NCI-H187 treated with DMSO at 0.1 percent for 48 hours (cell line): Measurements from ENCODE around the gene ZNF469.

ENCODE experiments used
- DNase-seq: peaks from one replicate; lab custom pipeline; 2025; lab: John Stamatoyannopoulos, UW

The ZNF469 gene

DNA sequence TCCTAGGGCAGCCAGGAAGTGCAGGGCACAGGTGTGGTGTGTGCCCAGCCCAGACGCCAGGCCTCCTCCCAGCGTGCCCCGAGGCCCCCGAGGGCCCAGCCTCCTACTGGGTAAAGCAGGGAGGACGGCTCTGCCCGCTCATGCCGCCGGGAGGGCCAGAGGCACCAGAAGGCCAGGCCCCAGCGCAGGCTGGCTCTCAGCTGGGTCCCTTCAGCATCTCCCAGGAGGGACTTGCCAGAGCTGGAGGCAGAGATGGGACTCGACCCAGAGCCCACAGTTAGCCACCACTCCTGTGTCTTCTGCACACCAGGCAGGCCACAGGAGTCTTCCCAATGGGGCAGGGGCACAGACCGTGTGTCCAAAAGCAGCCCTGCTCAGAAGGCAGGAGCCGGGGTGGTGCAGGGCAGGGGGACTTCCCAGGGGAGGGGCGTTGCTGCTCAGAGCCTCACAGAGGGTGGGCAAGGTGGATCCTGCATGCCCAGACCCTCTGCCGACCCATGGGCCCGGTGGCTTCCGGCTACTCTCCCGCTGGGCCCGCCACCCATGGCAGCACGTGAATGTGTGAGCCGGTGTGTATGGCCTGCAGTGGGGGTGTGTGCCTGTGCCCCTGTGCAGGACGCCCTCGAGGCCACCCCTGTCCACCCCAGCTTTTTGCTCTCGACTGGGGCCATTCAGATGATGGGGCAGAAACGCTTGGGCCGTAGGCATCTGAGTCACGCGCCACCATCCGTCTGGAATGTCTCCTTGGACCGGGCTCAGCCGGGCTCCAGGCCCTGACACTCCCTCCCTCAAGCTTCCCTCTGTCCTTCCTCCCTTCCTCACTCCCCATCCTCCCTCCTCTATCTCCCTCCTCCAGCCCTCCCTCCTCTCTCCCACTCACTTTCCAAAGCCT lies 5.7 kb upstream of the ZNF469 start:
- no peak for DNase-seq

DNA sequence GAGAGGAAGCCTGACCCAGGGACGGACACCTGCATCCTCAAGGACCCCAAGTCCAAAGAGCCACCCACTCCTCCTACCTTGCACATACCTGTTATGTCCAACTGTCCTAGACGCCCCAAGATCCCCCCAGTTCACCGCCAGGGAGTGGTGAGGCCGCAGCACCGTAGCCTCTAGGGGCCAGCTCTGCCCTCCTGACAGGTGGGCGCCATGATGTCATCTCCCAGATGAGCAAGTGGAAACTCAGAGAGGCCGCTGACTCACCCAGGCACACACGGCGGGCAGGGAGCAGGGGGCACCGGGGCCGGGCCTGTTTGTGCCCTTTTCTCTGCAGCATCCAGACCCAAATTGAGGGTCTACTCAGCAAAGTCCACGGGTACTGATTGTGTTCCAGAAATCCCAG lies 4.8 kb upstream of the ZNF469 start:
- no peak for DNase-seq

DNA sequence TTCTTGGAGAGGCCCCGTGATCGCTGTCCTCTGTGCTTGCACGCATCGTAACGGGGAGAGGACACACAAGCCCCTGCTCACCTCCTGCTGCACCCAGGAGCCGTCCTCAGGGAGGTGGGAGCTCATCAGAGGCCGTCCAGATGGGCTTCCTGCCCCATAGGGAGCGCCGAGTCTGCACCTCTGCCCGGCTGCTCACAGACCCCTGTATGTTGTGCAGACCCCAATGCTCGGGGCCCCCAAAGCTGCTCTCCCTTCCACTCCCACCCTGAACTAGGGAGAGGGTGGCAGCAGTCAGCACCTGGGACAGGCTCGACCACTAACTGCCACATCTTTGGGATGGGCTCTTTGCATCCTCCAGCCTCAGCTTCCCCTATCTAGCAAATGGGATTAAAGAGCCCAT lies 4.4 kb upstream of the ZNF469 start:
- no peak for DNase-seq

DNA sequence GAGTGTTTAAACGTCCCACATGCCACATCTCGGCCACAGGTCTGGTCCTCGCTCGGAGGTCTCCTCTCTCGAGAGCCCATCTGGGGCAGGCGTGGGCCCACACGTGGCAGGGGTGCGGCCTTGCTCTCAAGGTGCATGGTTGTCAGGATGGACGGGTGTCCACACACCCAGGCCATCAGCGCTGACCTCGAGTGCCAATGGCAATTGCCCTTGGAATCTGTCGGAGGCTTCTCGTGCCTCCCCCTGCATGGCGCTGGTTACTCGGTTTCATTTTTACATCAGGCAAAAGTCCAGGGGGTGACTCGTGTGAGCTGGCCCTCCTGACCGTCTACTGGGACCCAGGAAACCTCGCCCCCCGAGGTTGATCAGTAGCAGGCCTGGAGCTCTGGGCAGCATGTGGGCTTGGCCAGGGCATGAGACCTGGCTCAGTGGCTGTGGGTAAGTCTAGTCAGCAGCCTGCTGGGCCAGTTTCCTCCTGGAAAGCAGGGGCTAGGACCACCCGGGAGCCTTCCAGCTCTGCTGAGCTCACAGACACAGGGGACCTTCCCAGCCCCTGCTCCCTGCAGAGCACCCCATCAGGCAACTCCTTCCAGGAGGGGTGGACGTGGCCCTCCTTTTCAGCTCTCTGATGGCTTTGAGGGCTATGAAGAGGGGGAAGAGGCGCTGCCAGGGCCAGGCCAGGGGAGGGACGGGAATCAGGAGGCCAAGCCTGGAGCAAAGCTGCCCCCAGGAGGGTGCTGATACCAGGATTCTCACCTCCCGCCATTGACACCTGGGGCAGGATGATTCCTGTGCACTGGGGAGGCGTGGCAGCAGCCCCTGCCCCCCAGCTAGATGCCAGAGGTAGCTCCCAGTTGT lies 3.7 kb upstream of the ZNF469 start:
- no peak for DNase-seq

DNA sequence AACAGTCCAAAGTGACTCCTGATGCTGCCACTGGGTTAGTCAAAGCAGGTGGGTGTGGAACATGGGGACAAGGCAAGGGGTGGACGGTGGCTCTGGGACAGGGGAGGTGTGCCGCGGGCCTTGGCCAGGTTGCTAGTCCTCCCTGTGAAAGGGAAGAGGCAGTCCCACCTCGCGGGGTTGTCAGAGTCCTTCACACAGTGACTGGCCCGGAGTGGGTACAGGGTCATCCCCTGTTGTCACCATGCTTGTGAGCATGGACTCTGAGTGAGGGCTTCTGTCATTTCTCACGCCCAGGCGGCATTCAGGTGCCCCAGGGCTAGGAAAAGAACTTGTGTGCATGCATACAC lies 3.1 kb upstream of the ZNF469 start:
- no peak for DNase-seq

DNA sequence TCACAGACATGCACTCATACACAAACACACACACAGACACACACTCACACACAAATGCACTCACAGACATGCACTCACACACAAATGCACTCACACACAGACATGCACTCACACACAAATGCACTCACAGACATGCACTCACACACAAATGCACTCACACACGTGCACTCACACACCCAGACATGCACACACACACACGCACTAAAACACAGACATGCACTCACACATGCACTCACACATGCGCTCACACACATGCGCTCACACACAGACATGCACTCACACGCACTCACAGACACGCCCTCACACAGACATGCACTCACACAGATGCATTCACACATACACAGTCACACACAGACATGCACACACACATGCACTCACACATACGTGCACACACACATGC lies 2.7 kb upstream of the ZNF469 start:
- DNase-seq: no peak

DNA sequence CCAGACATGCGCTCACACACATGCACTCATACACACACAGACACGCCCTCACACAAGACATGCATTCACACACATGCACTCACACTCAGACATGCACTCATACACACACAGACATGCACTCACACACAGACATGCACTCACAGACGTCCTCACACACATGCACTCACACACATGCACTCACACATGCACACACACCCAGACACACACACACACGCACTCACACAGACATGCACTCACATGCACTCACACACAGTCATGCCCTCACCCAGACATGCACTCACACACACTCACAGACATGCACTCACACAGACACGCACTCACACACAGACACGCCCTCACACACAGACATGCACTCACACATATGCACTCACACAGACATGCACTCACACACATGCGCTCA lies 2.1 kb upstream of the ZNF469 start:
- DNase-seq: no peak

DNA sequence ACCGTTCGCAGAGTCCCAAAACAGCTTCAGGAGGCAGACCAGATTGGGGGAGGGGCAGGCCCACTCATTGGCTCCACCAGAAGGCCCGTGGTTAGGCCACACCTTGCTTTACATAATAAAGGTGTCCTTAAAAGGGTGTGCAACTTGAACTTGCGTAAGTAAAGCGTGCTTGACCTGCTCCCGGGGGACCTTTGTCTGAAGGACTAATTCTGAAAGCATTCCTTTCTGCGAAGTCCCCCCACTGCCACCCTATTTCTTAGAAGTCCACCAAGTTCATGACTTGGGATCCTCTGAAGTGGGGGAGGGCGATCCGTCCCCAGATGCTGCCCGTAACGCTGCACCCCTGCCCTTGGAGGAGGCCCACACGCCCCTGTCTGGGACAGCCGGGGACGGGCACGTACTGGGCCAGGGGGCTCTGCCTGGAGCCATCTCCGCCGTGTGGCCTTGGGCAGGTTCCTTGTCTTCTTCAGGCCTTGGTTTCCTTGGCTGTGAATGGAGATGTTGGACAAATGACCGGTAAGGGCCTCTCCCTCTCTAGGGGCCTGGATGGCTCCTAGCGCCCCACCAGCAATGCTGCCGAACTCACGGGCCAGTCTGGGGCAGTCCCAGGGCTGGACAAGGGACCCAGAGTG lies 823 bp upstream of the ZNF469 start:
- DNase-seq: no peak

DNA sequence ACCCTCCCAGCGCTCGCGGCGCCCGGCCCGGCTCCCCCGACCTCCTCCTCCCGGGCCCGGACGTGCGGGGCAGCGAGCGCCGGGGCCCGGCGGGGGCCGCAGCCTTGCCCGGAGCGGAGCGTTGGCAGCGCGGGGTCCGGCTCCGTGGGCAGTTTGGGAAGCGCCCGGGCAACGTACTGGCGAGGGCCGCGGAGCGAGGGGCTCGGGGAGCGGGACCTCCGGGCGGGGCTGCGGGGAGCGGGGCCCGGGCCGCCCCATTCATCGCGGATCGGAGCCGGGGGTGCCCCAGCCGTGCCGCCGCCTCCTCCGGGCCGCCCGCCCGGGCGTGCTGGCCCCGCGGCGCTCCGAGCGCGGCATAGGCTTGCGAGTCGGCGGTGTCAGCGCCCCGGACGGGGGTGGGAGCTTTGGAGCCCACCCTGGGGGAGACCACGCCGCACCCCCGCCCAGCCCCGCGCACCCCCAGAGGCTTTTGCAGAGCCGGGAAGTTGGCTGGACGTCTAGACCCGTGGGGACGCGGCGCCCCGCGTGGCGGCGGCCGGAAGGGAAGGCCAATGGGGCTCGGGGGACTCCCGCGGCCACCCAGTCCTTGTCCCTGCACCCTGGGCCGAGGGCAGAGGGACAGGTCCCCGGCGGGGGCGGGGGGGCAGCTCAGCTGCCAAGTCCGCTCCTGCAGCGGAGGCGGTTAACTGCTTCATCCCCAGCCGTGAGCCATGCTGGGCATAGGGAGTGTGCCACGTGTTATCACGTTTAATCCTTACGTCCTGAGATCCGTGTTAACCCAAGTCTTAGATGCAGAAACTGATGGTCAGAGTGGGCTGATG lies 852 bp downstream of the ZNF469 start:
- no peak for DNase-seq

DNA sequence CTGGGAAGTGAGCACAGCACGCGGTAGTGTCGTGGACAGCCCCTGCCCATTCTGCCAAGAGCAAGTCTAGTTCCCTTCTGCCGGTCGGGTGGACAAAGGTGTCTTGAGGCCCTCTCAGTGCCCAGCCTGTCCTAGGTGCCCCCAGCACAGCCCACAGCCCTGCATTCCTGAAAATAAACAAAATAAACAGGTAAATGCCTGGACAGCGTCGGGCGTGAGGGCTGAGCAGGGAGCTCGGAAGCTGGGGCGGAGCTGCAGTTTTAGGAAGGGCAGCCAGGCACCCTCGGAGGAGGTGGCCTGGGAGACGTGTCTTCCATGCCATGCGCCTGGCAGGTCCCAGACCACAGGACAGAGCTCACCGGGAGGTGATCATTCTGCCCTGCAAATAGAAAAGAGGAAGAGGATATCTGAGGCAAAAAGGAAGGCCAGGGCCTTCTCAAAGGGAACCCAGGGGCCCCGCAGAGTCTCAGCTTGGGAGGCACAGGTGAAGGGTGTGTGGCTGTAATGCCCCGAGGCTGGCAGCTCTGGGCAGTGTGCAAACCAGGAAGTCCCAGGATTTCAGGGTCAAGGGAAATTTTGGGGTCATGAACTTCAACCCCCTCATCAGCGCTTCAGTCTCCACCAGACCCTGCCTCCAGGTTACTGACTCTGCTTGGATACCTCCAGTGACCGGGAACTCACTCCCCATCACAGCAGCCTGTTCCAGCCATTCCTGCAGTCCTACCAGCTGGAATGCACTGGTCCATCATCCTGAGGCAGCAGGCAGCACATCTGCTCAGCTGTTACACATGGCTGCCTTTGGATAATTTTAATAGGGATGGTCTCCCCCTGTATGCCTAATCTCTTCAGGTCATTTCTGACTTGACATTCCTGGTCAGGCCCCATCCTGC lies 1.7 kb downstream of the ZNF469 start:
- no peak for DNase-seq

DNA sequence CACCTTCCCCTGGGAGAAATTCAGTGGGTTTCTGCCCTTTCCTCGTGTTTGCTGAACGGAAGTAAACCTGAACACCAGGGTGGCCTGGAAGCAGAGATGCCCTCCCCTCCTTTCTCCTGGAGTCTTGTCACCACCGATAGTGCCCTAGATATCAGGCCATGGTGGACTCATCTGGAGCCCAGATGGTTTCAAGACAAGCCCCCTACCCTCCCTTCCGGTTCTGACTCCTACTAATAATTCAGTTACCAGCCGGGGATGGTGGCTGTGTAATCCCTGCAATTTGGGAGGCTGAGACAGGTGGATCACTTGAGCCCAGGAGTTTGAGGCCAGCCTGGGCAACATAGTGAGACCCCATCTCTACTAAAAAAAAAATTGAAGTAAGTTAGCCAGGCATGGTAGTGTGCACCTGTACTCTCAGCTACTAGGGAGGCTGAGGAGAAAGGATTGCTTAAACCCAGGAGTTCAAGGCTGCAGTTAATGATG lies 2.4 kb downstream of the ZNF469 start:
- DNase-seq: no peak

DNA sequence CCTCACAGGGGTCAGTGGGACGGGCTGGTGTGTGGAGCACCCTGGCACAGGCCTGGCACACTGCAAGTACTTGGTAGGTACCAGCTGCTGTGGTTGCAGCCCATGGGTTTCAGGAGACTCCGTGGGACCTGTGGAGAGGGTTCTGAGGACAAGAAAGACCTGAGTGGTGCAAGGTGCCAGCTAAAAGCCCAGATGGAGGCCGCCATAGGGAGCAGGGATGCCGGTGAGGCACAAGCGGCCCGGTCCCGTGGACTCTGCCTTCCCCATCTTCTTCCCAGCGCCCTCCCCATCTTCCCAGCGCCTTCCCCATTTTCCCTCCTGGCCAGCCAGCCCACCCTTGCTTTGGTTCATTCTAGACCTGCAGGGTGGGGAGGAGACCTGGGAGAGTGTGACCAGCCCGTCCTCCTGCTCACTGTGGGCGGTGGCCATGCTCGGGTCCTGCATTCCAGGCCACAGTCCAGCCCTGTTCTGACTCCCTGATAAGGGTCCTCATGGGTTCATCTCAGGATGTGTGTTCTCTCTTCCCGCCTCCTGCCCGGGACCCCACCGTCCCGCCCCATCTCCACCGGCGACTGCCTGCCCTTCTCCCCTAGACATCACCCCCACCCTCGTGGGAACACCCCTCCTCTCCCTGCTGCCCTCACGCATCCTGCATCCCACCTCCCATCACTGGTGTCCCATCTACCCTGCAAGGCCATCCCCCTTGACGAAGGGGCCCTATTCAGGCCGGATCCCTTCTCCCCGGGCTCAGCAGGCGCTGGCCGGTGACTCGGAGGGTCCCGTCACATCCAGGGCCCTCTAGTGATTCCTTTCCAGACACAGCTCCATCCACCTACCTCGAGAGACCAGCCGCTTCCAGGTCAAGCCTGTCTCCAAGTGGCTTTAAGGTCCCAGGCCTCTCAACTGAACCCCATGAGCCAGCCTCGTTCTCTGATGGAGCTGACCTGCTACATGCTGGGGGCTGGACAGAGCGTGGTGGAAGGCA lies 3.4 kb downstream of the ZNF469 start:
- no peak for DNase-seq

DNA sequence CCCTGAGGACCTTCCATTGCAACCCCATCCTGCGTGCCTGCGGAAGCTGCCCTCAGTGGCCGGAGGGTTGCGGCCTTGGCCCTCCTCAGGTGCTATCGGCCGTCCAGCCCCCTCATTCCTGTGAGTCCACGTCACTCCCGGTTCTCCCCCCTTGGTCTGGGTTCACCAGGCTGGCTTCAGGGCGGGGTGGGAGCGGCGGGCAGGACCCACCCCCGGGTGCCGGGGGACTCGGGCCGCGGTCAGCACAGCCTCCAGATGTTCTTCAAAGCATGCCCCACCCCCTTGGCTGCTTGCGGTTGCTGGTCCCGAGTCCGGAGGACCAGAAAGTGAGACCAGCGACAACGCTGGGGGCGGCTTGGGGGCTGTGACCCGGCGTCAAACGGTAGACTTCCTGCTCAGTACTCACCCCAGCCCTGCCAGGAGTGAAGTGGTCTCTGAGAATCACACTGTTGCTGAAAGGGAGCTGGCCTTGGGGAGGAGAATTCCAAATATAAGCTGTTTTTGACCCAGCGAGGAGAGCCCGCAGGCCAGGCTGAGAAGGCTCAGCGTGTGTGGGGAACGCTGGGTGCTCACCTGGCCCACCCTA lies 4.5 kb downstream of the ZNF469 start:
- no peak for DNase-seq

DNA sequence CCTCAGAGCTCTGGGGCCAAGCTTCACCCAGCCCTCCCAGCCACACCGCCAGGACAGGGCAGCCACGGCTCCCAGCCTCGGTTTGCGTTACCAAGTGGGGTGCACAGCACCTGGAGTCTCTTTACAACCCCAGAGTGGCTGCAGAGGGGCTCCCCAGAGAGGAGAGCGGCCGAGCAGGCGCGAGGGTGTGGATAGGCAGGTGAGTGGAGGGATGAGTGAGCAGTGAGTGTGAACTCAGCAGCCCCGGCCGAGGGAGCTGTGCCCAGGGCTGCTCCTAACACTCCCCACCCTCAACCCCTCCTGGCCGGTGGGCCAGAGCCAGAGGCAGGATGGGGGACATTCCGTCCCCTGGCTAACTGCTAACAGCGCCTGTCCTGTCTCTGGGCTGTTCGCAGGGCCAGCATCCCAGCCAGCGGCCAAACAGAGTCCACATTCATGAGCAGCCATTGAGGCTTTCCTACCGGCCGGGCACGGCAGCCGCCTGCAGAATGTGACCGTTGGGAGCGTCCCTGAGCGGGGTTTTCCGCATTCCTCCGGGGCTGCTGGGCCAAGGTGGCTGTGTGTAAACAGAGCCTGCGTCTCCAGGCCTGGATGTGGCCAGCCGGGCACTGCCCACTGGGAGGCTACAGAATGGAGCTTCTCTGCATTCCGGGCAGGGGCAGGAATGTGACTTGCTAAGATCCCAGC lies 5.3 kb downstream of the ZNF469 start:
- DNase-seq: no peak

DNA sequence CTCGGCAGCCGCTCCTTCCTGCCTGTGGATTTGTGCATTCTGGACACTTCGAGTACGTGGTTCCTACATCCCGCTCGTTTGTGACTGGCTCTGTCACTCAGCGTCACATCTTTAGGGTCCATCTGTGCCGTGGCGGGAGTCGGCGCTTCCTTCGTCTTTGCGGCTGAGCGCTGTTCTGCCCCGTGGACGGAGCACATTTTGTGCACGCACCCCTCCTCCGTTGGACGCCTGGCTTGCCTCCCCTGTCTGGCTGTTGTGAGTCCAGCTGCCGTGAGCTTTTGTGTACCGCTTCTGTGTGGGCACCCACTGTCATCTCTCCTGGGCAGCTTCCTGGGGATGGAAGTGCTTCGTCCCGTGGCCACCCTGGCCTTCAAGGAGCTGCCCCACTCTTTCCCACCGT lies 6.4 kb downstream of the ZNF469 start:
- no peak for DNase-seq

DNA sequence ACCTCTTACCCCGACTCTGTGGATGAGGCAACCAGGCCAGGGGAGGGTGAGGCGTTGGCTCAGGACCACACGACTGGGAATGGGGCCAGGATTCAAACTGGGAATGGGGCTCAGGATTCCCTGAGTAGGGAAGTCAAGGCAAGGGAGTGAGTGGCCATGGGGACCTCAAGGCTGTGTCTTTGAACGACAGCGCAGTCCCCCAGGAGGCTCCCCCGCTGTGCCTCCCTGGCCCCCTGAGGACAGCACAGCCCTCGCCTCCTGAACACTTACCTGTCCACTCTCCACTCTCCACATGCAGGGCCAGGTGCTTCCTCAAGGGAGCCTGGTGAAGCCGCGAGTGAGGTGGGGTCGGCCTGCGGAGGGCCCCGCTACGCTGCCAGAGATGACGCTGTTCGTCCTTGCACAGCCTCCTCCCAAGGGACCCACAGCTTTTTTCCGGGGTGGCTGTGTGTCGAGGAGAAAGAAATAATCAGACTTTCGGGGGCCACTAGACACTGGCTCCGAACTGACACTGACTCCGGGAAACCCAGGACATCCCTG lies 6.9 kb downstream of the ZNF469 start:
- no peak for DNase-seq

DNA sequence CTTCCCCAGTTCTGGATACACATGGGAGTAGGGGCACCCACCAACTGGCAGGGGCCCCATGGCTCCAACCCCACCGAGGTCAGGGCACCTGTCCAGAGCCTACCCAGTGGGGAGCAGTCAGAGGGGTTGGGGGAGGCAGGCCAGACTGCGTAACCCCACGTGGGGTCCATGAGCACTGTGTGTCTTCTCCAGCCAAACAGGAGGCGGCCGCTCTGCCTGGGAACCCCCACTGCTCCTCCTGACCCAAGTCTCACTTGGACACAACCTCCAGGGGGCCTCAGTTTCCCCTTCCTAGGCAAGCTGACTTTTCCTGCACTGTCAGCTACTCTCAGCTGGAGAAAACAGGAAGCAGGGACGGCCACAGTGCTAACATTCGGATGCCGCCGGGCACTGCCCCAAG lies 7.5 kb downstream of the ZNF469 start:
- no peak for DNase-seq

DNA sequence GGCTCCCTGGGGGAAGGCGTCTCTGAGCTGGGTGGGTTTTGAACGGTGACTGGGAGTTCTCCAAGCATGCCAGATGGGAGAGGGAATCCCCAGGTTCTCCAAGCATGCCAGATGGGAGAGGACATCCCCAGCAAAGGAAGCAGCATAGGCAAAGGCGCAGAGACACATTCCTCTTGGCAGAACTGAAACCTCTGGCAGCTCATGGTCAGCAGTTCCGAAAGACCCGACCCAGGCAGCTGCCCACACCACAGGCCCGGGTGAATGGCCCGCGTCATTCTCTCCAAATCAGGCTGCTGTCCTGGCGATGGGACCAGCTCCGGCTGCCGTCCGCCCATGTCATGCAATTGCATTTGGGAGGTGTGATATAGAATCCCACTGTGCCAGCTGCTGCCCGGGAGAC lies 8.0 kb downstream of the ZNF469 start:
- DNase-seq: no peak
